IMR-90 (cell line): ENCODE results near the gene FAM161A.

Experiments used
- BHLHE40 ChIP-seq: fragments of 150-350 bp; IDR thresholded peaks from 2 replicates; pipeline ENCODE4 v1.6.1; 2016; ENCODE audit warnings: mild to moderate bottlenecking, low read depth, low read length
- CEBPB ChIP-seq: IDR thresholded peaks from 2 replicates; pipeline ENCODE4 v1.6.1; 2012; ENCODE audit warnings: low read depth, low read length, improper control_type of control experiment
- MAFK ChIP-seq: IDR thresholded peaks from 2 replicates; pipeline ENCODE4 v1.6.1; 2012; ENCODE audit warnings: low read depth, low read length, improper control_type of control experiment
- MAZ ChIP-seq: IDR thresholded peaks from 2 replicates; pipeline ENCODE4 v1.6.1; 2012; ENCODE audit warnings: low read depth, mild to moderate bottlenecking, low read length, improper control_type of control experiment, moderate library complexity, borderline replicate concordance
- MXI1 ChIP-seq: IDR thresholded peaks from 2 replicates; pipeline ENCODE4 v1.6.1; 2012; ENCODE audit warnings: low read depth, mild to moderate bottlenecking, low read length, moderate library complexity, borderline replicate concordance
- NFE2L2 ChIP-seq: fragments of 150-350 bp; IDR thresholded peaks from 2 replicates; pipeline ENCODE4 v1.6.1; 2016; ENCODE audit warnings: low read depth, mild to moderate bottlenecking, low read length
- POLR2A ChIP-seq: IDR thresholded peaks from 2 replicates; pipeline ENCODE4 v1.6.1; 2012; ENCODE audit warnings: mild to moderate bottlenecking, low read depth, low read length
- RAD21 ChIP-seq: IDR thresholded peaks from 2 replicates; pipeline ENCODE4 v1.6.1; 2012; ENCODE audit warnings: low read length, improper control_type of control experiment
- RFX5 ChIP-seq: IDR thresholded peaks from 2 replicates; pipeline ENCODE4 v1.8.0; 2012; ENCODE audit warnings: low read depth, mild to moderate bottlenecking, low read length, moderate library complexity
- SMC3 ChIP-seq: fragments of 150-350 bp; IDR thresholded peaks from 2 replicates; pipeline ENCODE4 v1.6.1; 2016; ENCODE audit warnings: low read depth, mild to moderate bottlenecking, antibody characterized with exemption, low read length, moderate library complexity
- TF ChIP-seq, protein P1 (sequence below): conservative IDR thresholded peaks from 2 replicates; pipeline ENCODE4 v1.5.1; 2012; ENCODE audit warnings: mild to moderate bottlenecking, low read depth, low read length, improper control_type of control experiment
- TF ChIP-seq, protein P2 (sequence below): fragments of 150-350 bp; IDR thresholded peaks from 2 replicates; pipeline ENCODE4 v1.6.1; 2016; ENCODE audit warnings: low read depth, mild to moderate bottlenecking, low read length, moderate library complexity, borderline replicate concordance
- TF ChIP-seq, protein P3 (sequence below): fragments of 150-350 bp; IDR thresholded peaks from 2 replicates; pipeline ENCODE4 v1.6.1; 2017; ENCODE audit warnings: mild to moderate bottlenecking, antibody characterized with exemption, low read length, low read depth

DNA sequence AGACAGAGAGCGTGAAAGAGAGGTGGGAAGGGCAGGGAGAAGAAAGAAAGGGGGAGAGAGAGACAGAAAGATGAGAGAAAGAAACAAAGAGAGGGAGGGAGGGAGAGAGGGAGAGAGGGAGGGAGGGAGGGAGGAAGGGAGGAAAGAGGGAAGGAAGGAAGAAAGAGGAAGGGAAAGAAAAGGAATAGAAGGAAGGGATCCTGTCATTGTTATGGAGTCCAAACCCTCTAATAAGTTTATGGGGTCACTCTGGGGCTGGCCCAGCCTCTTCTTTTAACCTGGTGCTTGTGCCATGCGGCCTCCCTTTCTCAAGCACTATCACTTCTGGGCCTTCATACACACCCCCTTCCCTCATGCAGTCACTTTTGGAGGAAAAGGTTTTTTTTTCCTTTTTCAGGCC lies 58.5 kb downstream of the FAM161A start:
- TF ChIP-seq, protein P1, sequence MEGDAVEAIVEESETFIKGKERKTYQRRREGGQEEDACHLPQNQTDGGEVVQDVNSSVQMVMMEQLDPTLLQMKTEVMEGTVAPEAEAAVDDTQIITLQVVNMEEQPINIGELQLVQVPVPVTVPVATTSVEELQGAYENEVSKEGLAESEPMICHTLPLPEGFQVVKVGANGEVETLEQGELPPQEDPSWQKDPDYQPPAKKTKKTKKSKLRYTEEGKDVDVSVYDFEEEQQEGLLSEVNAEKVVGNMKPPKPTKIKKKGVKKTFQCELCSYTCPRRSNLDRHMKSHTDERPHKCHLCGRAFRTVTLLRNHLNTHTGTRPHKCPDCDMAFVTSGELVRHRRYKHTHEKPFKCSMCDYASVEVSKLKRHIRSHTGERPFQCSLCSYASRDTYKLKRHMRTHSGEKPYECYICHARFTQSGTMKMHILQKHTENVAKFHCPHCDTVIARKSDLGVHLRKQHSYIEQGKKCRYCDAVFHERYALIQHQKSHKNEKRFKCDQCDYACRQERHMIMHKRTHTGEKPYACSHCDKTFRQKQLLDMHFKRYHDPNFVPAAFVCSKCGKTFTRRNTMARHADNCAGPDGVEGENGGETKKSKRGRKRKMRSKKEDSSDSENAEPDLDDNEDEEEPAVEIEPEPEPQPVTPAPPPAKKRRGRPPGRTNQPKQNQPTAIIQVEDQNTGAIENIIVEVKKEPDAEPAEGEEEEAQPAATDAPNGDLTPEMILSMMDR, result no peak
- TF ChIP-seq POLR2A (no peak), MXI1 (no peak), RAD21 (no peak), BHLHE40 (no peak), MAZ (no peak), MAFK (no peak), CEBPB (no peak), RFX5 (no peak), SMC3 (no peak), NFE2L2 (no peak)
- TF ChIP-seq, protein P2, sequence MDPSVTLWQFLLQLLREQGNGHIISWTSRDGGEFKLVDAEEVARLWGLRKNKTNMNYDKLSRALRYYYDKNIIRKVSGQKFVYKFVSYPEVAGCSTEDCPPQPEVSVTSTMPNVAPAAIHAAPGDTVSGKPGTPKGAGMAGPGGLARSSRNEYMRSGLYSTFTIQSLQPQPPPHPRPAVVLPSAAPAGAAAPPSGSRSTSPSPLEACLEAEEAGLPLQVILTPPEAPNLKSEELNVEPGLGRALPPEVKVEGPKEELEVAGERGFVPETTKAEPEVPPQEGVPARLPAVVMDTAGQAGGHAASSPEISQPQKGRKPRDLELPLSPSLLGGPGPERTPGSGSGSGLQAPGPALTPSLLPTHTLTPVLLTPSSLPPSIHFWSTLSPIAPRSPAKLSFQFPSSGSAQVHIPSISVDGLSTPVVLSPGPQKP, result no peak
- TF ChIP-seq, protein P3, sequence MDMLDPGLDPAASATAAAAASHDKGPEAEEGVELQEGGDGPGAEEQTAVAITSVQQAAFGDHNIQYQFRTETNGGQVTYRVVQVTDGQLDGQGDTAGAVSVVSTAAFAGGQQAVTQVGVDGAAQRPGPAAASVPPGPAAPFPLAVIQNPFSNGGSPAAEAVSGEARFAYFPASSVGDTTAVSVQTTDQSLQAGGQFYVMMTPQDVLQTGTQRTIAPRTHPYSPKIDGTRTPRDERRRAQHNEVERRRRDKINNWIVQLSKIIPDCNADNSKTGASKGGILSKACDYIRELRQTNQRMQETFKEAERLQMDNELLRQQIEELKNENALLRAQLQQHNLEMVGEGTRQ, result no peak
